IMR-90 (cell line): ENCODE measurements around the gene L1CAM. TPM values are rescaled to one million over a fixed set of nuclear protein-coding genes. Genes with fewer than 3 reads are reported as not detected.

Source experiments
- ATAC-seq: fragments of 200-7000 bp; cut with Tn5 transposase; 2 replicates; pipeline ENCODE4 v1.9.1; 2020; ENCODE audit warnings: low read depth, mild to moderate bottlenecking, moderate library complexity
- BruUV-seq: library from RNA; stranded (reverse); fragments of 400-500 nt; replicated peaks from 2 replicates; lab custom pipeline; 2021; lab: Mats Ljungman, UMichigan
- CTCF ChIA-PET: fragments of 300-600 bp; formaldehyde crosslinking; extraction: SDS; loops from one replicate; lab custom pipeline; 2021; ENCODE audit warnings: antibody characterized with exemption; lab: Yijun Ruan, JAX
- POLR2A ChIA-PET: fragments of 300-600 bp; sonication (Branson Sonifier 250); formaldehyde crosslinking; loops from one replicate; lab custom pipeline; 2022; ENCODE audit warnings: antibody characterized with exemption; ENCODE audit not compliant: unreplicated experiment; lab: Charles Lee
- DNase-seq: peaks from one replicate; pipeline ENCODE4 v3.0.0; 2013
- H2AFZ ChIP-seq: replicated peaks from 2 replicates; pipeline ENCODE3; 2013; ENCODE audit warnings: low read length, mild to moderate bottlenecking; ENCODE audit not compliant: poor library complexity
- H2AK5ac ChIP-seq: 2 replicates; pipeline ENCODE4 v1.6.1; 2013; ENCODE audit warnings: low read depth, low read length, inconsistent platforms
- H2AK9ac ChIP-seq: replicated peaks from 2 replicates; pipeline ENCODE3; 2013; ENCODE audit warnings: mild to moderate bottlenecking, low read depth, low read length, moderate library complexity; ENCODE audit not compliant: poor library complexity
- H2BK120ac ChIP-seq: 2 replicates; pipeline ENCODE4 v1.6.1; 2013; ENCODE audit warnings: low read depth, low read length, inconsistent platforms
- H2BK15ac ChIP-seq: 3 replicates; pipeline ENCODE4 v1.6.1; 2013; ENCODE audit warnings: low read depth, low read length, inconsistent platforms
- H2BK20ac ChIP-seq: 2 replicates; pipeline ENCODE4 v1.6.1; 2013; ENCODE audit warnings: low read depth, mild to moderate bottlenecking, inconsistent platforms, low read length, moderate library complexity
- H2BK5ac ChIP-seq: 2 replicates; pipeline ENCODE4 v1.6.1; 2013; ENCODE audit warnings: mild to moderate bottlenecking, low read depth, low read length, inconsistent platforms; ENCODE audit not compliant: poor library complexity, severe bottlenecking
- H3K14ac ChIP-seq: replicated peaks from 2 replicates; pipeline ENCODE4 v1.6.1; 2013; ENCODE audit warnings: low read depth, low read length, inconsistent platforms
- H3K18ac ChIP-seq: 2 replicates; pipeline ENCODE4 v1.6.1; 2013; ENCODE audit warnings: low read depth, low read length, control low read depth
- H3K23ac ChIP-seq: 2 replicates; pipeline ENCODE4 v1.6.1; 2013; ENCODE audit warnings: low read depth, low read length, inconsistent platforms
- H3K27ac ChIP-seq: 2 replicates; pipeline ENCODE4 v1.5.1; 2013; ENCODE audit warnings: mild to moderate bottlenecking, control low read depth, low read length; ENCODE audit not compliant: insufficient read depth
- H3K27me3 ChIP-seq: 2 replicates; pipeline ENCODE4 v1.6.1; 2013; ENCODE audit warnings: low read length; ENCODE audit not compliant: control insufficient read depth, insufficient read depth
- H3K36me3 ChIP-seq: 2 replicates; pipeline ENCODE4 v1.6.1; 2013; ENCODE audit warnings: low read length, mixed read lengths; ENCODE audit not compliant: control insufficient read depth, insufficient read depth
- H3K4ac ChIP-seq: 2 replicates; pipeline ENCODE4 v1.6.1; 2013; ENCODE audit warnings: low read depth, low read length, inconsistent platforms
- H3K4me1 ChIP-seq: 2 replicates; pipeline ENCODE4 v1.6.1; 2013; ENCODE audit warnings: low read length, mixed read lengths; ENCODE audit not compliant: control insufficient read depth, insufficient read depth
- H3K4me2 ChIP-seq: 2 replicates; pipeline ENCODE4 v1.6.1; 2013; ENCODE audit warnings: low read depth, mild to moderate bottlenecking, control low read depth, low read length, moderate library complexity
- H3K4me3 ChIP-seq: 2 replicates; pipeline ENCODE4 v1.5.1; 2013; ENCODE audit warnings: low read depth, mild to moderate bottlenecking, control low read depth, low read length, moderate library complexity; ENCODE audit not compliant: insufficient read depth
- H3K56ac ChIP-seq: 2 replicates; pipeline ENCODE4 v1.6.1; 2013; ENCODE audit warnings: low read length, inconsistent platforms; ENCODE audit not compliant: insufficient read depth; ENCODE audit errors: extremely low read depth
- H3K79me1 ChIP-seq, 2 experiments: 2 replicates each; pipeline ENCODE4 v1.6.1; 2013; ENCODE audit warnings: low read length in 2 of 2, inconsistent platforms in 1 of 2, low read depth in 1 of 2
- H3K9ac ChIP-seq: 2 replicates; pipeline ENCODE4 v1.6.1; 2013; ENCODE audit warnings: low read depth, low read length, control low read depth
- H3K9me1 ChIP-seq: 2 replicates; pipeline ENCODE4 v1.6.1; 2013; ENCODE audit warnings: low read length, inconsistent platforms; ENCODE audit not compliant: insufficient read depth
- H3K9me3 ChIP-seq: 2 replicates; pipeline ENCODE4 v1.6.1; 2013; ENCODE audit warnings: low read length; ENCODE audit not compliant: control insufficient read depth, insufficient read depth
- H4K20me1 ChIP-seq: 2 replicates; pipeline ENCODE4 v1.6.1; 2013; ENCODE audit warnings: low read length, inconsistent platforms; ENCODE audit not compliant: insufficient read depth
- H4K5ac ChIP-seq: 2 replicates; pipeline ENCODE4 v1.6.1; 2013; ENCODE audit warnings: mild to moderate bottlenecking, low read depth, low read length, control low read depth
- H4K8ac ChIP-seq, 2 experiments: 2 replicates each; pipeline ENCODE4 v1.6.1; 2013; ENCODE audit warnings: low read depth in 2 of 2, low read length in 2 of 2, control low read depth in 1 of 2, inconsistent platforms in 1 of 2
- H4K91ac ChIP-seq: 2 replicates; pipeline ENCODE4 v1.6.1; 2013; ENCODE audit warnings: low read depth, low read length, inconsistent platforms; ENCODE audit not compliant: insufficient read depth
- BHLHE40 ChIP-seq: fragments of 150-350 bp; IDR thresholded peaks from 2 replicates; pipeline ENCODE4 v1.6.1; 2016; ENCODE audit warnings: mild to moderate bottlenecking, low read depth, low read length
- CHD1 ChIP-seq: IDR thresholded peaks from 2 replicates; pipeline ENCODE4 v1.6.1; 2012; ENCODE audit warnings: low read depth, low read length, improper control_type of control experiment
- CTCF ChIP-seq: conservative IDR thresholded peaks from 2 replicates; pipeline ENCODE4 v1.5.1; 2012; ENCODE audit warnings: mild to moderate bottlenecking, low read depth, low read length, improper control_type of control experiment
- FOS ChIP-seq: fragments of 150-350 bp; IDR thresholded peaks from 2 replicates; pipeline ENCODE4 v1.6.1; 2016; ENCODE audit warnings: low read depth, low read length
- MAFK ChIP-seq: IDR thresholded peaks from 2 replicates; pipeline ENCODE4 v1.6.1; 2012; ENCODE audit warnings: low read depth, low read length, improper control_type of control experiment
- RFX5 ChIP-seq: IDR thresholded peaks from 2 replicates; pipeline ENCODE4 v1.8.0; 2012; ENCODE audit warnings: low read depth, mild to moderate bottlenecking, low read length, moderate library complexity
- SMC3 ChIP-seq: fragments of 150-350 bp; IDR thresholded peaks from 2 replicates; pipeline ENCODE4 v1.6.1; 2016; ENCODE audit warnings: low read depth, mild to moderate bottlenecking, antibody characterized with exemption, low read length, moderate library complexity
- WGBS, 2 experiments: methylation state at CpG; one replicate each; pipeline versions ENCODE4 v1.1.5 to v1.1.7; 2013; ENCODE audit warnings: missing lambda C conversion rate in 2 of 2; ENCODE audit not compliant: insufficient read length in 1 of 2; ENCODE audit errors: extremely low coverage in 2 of 2; 5-methylcytosine and 5-hydroxymethylcytosine counted together
- dilution Hi-C: fragments of 300-500 bp; cut with HindIII; formaldehyde crosslinking; loops from one replicate; pipeline ENCODE4 v1.14.3; 2018; ENCODE audit warnings: low sequenced_read_pairs; ENCODE audit not compliant: unreplicated experiment
- in situ Hi-C: fragments of 300-500 bp; cut with MboI; formaldehyde crosslinking; loops from 3 replicates; pipeline ENCODE4 v1.14.3; 2019; ENCODE audit warnings: low sequenced_read_pairs, inconsistent platforms, mixed read lengths
- intact Hi-C: fragments of 100-400 bp; cut with micrococcal nuclease; formaldehyde crosslinking; loops from 2 replicates; pipeline ENCODE4 v1.10.0; 2022
- polyA plus RNA-seq, 3 experiments: library from polyadenylated mRNA; depleted of rRNA; stranded (reverse); fragments of >200 nt; gene quantifications; 2 replicates each; pipeline ENCODE4 v1.2.3, GENCODE V29; 2012; ENCODE audit warnings: low replicate concordance in 1 of 3
- total RNA-seq: library from RNA; depleted of rRNA; stranded (reverse); fragments of >200 nt; gene quantifications from 2 replicates; pipeline ENCODE4 v1.2.3, GENCODE V29; 2012

The L1CAM gene
- total and polyA plus RNA-seq, 2 of the 4 experiments (the other 2 are of a cell fraction), result 0.36 to 1.9 TPM

- peaks cover 20% of the 10 kb centered on the region for H3K27me3 ChIP-seq
- no peak overlapping the region for H2AFZ ChIP-seq
- H3K4me3 ChIP-seq, result no peak overlapping the region
- no peak overlapping the region for H2AK9ac ChIP-seq
- no peak overlapping the region for H3K27ac ChIP-seq
- BruUV-seq, result no TSS peak
- H3K9ac ChIP-seq, result no peak overlapping the region
- intact Hi-C loops, result no loop called here
- in situ Hi-C loops, result no loop called here
- H3K4me2 ChIP-seq, result no peak overlapping the region
- dilution Hi-C loops, result no loop called here
- H3K36me3 ChIP-seq, result no peaks in the 10 kb centered on the region
- no peak overlapping the region for H2BK5ac ChIP-seq
- ATAC-seq (no peak), DNase-seq (no peak)
- no peak overlapping the region for H2BK120ac ChIP-seq
- WGBS, 2 experiments, result 100% methylated on average over 2 of the region's 7 CpGs; no CpG with 5 or more reads in 1 of the 2 experiments
- no peaks in the 10 kb centered on the region for H3K79me1 ChIP-seq
- no peak overlapping the region for H2BK15ac ChIP-seq
- no peaks in the 10 kb centered on the region for H4K20me1 ChIP-seq
- H4K91ac ChIP-seq, result no peak overlapping the region
- no peak overlapping the region for H2BK20ac ChIP-seq
- no peak overlapping the region for H4K8ac ChIP-seq
- H4K5ac ChIP-seq, result no peak overlapping the region
- TF ChIP-seq MAFK (no peak), FOS (no peak), CTCF (no peak), BHLHE40 (no peak), RFX5 (no peak), SMC3 (no peak), CHD1 (no peak)
- H3K18ac ChIP-seq, result no peak overlapping the region
- no peak overlapping the region for H3K23ac ChIP-seq
- 0 out of 2 replicates have a peak, but pooled peaks cover 2% of the 10 kb centered on the region for H3K9me3 ChIP-seq
- POLR2A ChIA-PET, result no interaction called here
- CTCF ChIA-PET, result no interaction called here
- no peak overlapping the region for H2AK5ac ChIP-seq
- no peaks in the 10 kb centered on the region for H3K4me1 ChIP-seq
- no peak overlapping the region for H3K4ac ChIP-seq
- H3K14ac ChIP-seq, result no peak overlapping the region
- H3K9me1 ChIP-seq, result no peaks in the 10 kb centered on the region
- H3K56ac ChIP-seq, result no peak overlapping the region
Measured at GRCh38 chrX:153820601-153821000, 65.4 kb downstream of the L1CAM start.
